WTC11 (cell line): ENCODE results near the gene UTP4. TPM values are rescaled to one million over a fixed set of nuclear protein-coding genes. Genes with fewer than 3 reads are reported as not detected.

Experiments used
- ATAC-seq: fragments of 200-7000 bp; cut with Tn5 transposase; 2 replicates; pipeline ENCODE4 v1.10.0; 2021; ENCODE audit warnings: mild to moderate bottlenecking, moderate library complexity
- CTCF ChIA-PET: fragments of 300-600 bp; sonication (Branson Sonifier 250); formaldehyde crosslinking; loops from one replicate; lab custom pipeline; 2021; ENCODE audit warnings: antibody characterized with exemption; lab: Charles Lee
- POLR2A ChIA-PET: fragments of 350-600 bp; sonication (Branson Sonifier 250); formaldehyde crosslinking; loops from one replicate; lab custom pipeline; 2021; ENCODE audit warnings: antibody characterized with exemption; lab: Charles Lee
- DNase-seq: peaks from one replicate; pipeline ENCODE4 v3.0.0; 2021; ENCODE audit warnings: low spot score
- H3K27ac Mint-ChIP-seq: 2 replicates; pipeline ENCODE4 v1.8.0; 2021; ENCODE audit warnings: mixed read lengths
- H3K27me3 Mint-ChIP-seq: 2 replicates; pipeline ENCODE4 v1.8.0; 2021; ENCODE audit warnings: low read depth, mild to moderate bottlenecking, moderate library complexity, mixed read lengths
- H3K36me3 Mint-ChIP-seq: 2 replicates; pipeline ENCODE4 v1.8.0; 2021; ENCODE audit warnings: mixed read lengths
- H3K4me1 Mint-ChIP-seq: 2 replicates; pipeline ENCODE4 v1.8.0; 2022; ENCODE audit warnings: mixed read lengths
- H3K4me3 Mint-ChIP-seq: 2 replicates; pipeline ENCODE4 v1.8.0; 2021; ENCODE audit warnings: mild to moderate bottlenecking, moderate library complexity, mixed read lengths
- H3K9me3 Mint-ChIP-seq: 2 replicates; pipeline ENCODE4 v1.8.0; 2021; ENCODE audit warnings: mixed read lengths
- AR ChIP-seq: fragments of 250-450 bp; sonication (Bioruptor Pico); IDR thresholded peaks from 2 replicates; pipeline ENCODE4 v1.9.0; 2021; ENCODE audit warnings: mild to moderate bottlenecking
- CBFB ChIP-seq: sonication (generic); formaldehyde crosslinking; IDR thresholded peaks from 2 replicates; pipeline ENCODE4 v1.8.1; 2022; ENCODE audit warnings: mild to moderate bottlenecking, low read depth, missing genetic modification reagents
- CDX4 ChIP-seq: fragments of 250-450 bp; sonication (Bioruptor Pico); IDR thresholded peaks from 2 replicates; pipeline ENCODE4 v1.9.0; 2021; ENCODE audit warnings: moderate library complexity, mild to moderate bottlenecking, inconsistent platforms, borderline replicate concordance
- CREB1 ChIP-seq: sonication (generic); formaldehyde crosslinking; IDR thresholded peaks from 2 replicates; pipeline ENCODE4 v1.8.0; 2023; ENCODE audit warnings: mild to moderate bottlenecking, missing genetic modification reagents
- CREM ChIP-seq: sonication (generic); formaldehyde crosslinking; IDR thresholded peaks from 2 replicates; pipeline ENCODE4 v1.8.1; 2022; ENCODE audit warnings: mild to moderate bottlenecking, missing genetic modification reagents, moderate library complexity
- E2F1 ChIP-seq: sonication (generic); formaldehyde crosslinking; IDR thresholded peaks from 2 replicates; pipeline ENCODE4 v1.8.0; 2022; ENCODE audit warnings: mild to moderate bottlenecking, missing genetic modification reagents
- ETV6 ChIP-seq: sonication (generic); formaldehyde crosslinking; IDR thresholded peaks from 2 replicates; pipeline ENCODE4 v1.8.1; 2022; ENCODE audit warnings: mild to moderate bottlenecking, missing genetic modification reagents
- FOXP1 ChIP-seq: sonication (generic); formaldehyde crosslinking; IDR thresholded peaks from 2 replicates; pipeline ENCODE4 v1.8.0; 2022; ENCODE audit warnings: missing genetic modification reagents, mild to moderate bottlenecking, moderate library complexity, borderline replicate concordance
- GRHL2 ChIP-seq: fragments of 250-450 bp; sonication (Bioruptor Pico); IDR thresholded peaks from 2 replicates; pipeline ENCODE4 v1.8.0; 2022; ENCODE audit warnings: mild to moderate bottlenecking, moderate library complexity; ENCODE audit not compliant: insufficient replicate concordance, severe bottlenecking
- IRF1 ChIP-seq: sonication (generic); formaldehyde crosslinking; IDR thresholded peaks from 2 replicates; pipeline ENCODE4 v1.8.0; 2023; ENCODE audit warnings: missing genetic modification reagents
- KAT7 ChIP-seq: sonication (generic); formaldehyde crosslinking; IDR thresholded peaks from 2 replicates; pipeline ENCODE4 v1.8.1; 2023; ENCODE audit warnings: missing genetic modification reagents, mild to moderate bottlenecking, borderline replicate concordance
- MXD4 ChIP-seq: fragments of 250-450 bp; sonication (Bioruptor Pico); IDR thresholded peaks from 2 replicates; pipeline ENCODE4 v1.8.0; 2021; ENCODE audit warnings: mild to moderate bottlenecking, moderate library complexity, borderline replicate concordance
- TCF7 ChIP-seq: sonication (generic); formaldehyde crosslinking; IDR thresholded peaks from 2 replicates; pipeline ENCODE4 v1.8.0; 2022; ENCODE audit warnings: mild to moderate bottlenecking, low read depth, missing genetic modification reagents, moderate library complexity
- ZBTB43 ChIP-seq: sonication (generic); formaldehyde crosslinking; IDR thresholded peaks from 2 replicates; pipeline ENCODE4 v1.8.1; 2023; ENCODE audit warnings: mild to moderate bottlenecking, missing genetic modification reagents
- ZMAT4 ChIP-seq: fragments of 250-450 bp; sonication (Bioruptor Pico); IDR thresholded peaks from 2 replicates; pipeline ENCODE4 v1.9.0; 2021; ENCODE audit warnings: mild to moderate bottlenecking
- ZNF532 ChIP-seq: fragments of 250-450 bp; sonication (Bioruptor Pico); IDR thresholded peaks from 2 replicates; pipeline ENCODE4 v1.9.0; 2021; ENCODE audit warnings: mild to moderate bottlenecking, borderline replicate concordance
- total RNA-seq: library from RNA; stranded (reverse); gene quantifications from 3 replicates; pipeline ENCODE4 v1.2.3, GENCODE V29; 2021

Gene UTP4
- total RNA-seq, 1 experiment from 2014 or later = 85.7 TPM

GRCh38 chr16:69131167-69131838 lies 1.1 kb upstream of the UTP4 start:
- Mint-ChIP-seq H3K36me3 (peaks cover 28% of the 10 kb centered on the region), H3K4me1 (peaks cover 40% of the 10 kb centered on the region), H3K27me3 (no peaks in the 10 kb centered on the region), H3K9me3 (no peaks in the 10 kb centered on the region), H3K4me3 (peak overlapping the region; percentile 97), H3K27ac (peak overlapping the region; percentile 98)
- DNase-seq = no peak
- ATAC-seq = peak; percentile 29
- POLR2A ChIA-PET = interaction anchor here (0.6 to 1.5 kb wide), 6 partner anchors 26 to 1925 kb away, joined by 3 to 6 read pairs (median 4); partner anchors contain the start of gene HAS3
- CTCF ChIA-PET = interaction anchor here (0.6 to 1.9 kb wide), 6 partner anchors 19 to 191 kb away, joined by 3 to 7 read pairs (median 3); no protein-coding TSS in a partner anchor
- no peak for TF ChIP-seq ZMAT4
- TF ChIP-seq FOXP1 (CRISPR knock-in tag) = no peak
- no peak for TF ChIP-seq CREM
- TF ChIP-seq E2F1 (CRISPR knock-in tag) = no peak
- TF ChIP-seq TCF7 (CRISPR knock-in tag) = no peak

GRCh38 chr16:69131839-69132423 lies 518 bp upstream of the UTP4 start:
- H3K27me3 Mint-ChIP-seq = no peaks in the 10 kb centered on the region
- peak overlapping the region; percentile 98 for H3K27ac Mint-ChIP-seq
- peaks cover 30% of the 10 kb centered on the region for H3K36me3 Mint-ChIP-seq
- H3K9me3 Mint-ChIP-seq = no peaks in the 10 kb centered on the region
- H3K4me3 Mint-ChIP-seq = peak overlapping the region; percentile 97
- ChIA-PET POLR2A (interaction anchor here (0.6 to 1.5 kb wide), 3 partner anchors 15 to 56 kb away, joined by 3 to 6 read pairs (median 5); partner anchors contain the start of gene HAS3), CTCF (interaction anchor here (0.6 to 1.3 kb wide), 6 partner anchors 18 to 603 kb away, joined by 3 to 7 read pairs (median 4); no protein-coding TSS in a partner anchor)
- ATAC-seq (peak; percentile 73), DNase-seq (peak; percentile 84)
- peaks cover 40% of the 10 kb centered on the region for H3K4me1 Mint-ChIP-seq
- TF ChIP-seq CREB1 (CRISPR knock-in tag) (no peak), IRF1 (CRISPR knock-in tag) (no peak), KAT7 (CRISPR knock-in tag) (no peak), AR (no peak), CBFB (no peak), MXD4 (CRISPR knock-in tag) (no peak), TCF7 (CRISPR knock-in tag) (no peak), ETV6 (CRISPR knock-in tag) (no peak), GRHL2 (CRISPR knock-in tag) (no peak), CDX4 (CRISPR knock-in tag) (no peak), ZNF532 (CRISPR knock-in tag) (0 out of 2 replicates have a peak, but pooled peaks have one; percentile 50), ZBTB43 (no peak)
